HCT116 (cell line): ENCODE data around the gene FAM135A.
"Not testable (repeated sequence)": the region's sequence is repeated elsewhere in the genome, so short reads cannot be mapped to it uniquely, and the experiment has no call there.

Experiments used
- CBX3 ChIP-seq: IDR thresholded peaks from 2 replicates; pipeline ENCODE4 v1.6.1; 2012; ENCODE audit warnings: low read depth
- EZH2 ChIP-seq: fragments of 200-600 bp; sonication (generic); IDR thresholded peaks from 2 replicates; pipeline ENCODE4 v1.6.1; 2017; ENCODE audit warnings: antibody characterized with exemption, mixed run types
- JUND ChIP-seq: IDR thresholded peaks from 2 replicates; pipeline ENCODE4 v1.6.1; 2012
- POLR2A ChIP-seq: IDR thresholded peaks from 2 replicates; pipeline ENCODE4 v1.7.0; 2011; ENCODE audit warnings: borderline replicate concordance; ENCODE audit not compliant: insufficient read depth, insufficient read length; ENCODE audit errors: extremely low read depth
- RAD21 ChIP-seq: IDR thresholded peaks from 2 replicates; pipeline ENCODE4 v1.6.1; 2012; ENCODE audit warnings: low read depth, mild to moderate bottlenecking
- SIN3A ChIP-seq: IDR thresholded peaks from 2 replicates; pipeline ENCODE4 v1.6.1; 2012; ENCODE audit warnings: low read depth
- SRF ChIP-seq: IDR thresholded peaks from 2 replicates; pipeline ENCODE4 v1.6.1; 2012; ENCODE audit warnings: low read depth
- ZNF274 ChIP-seq: fragments of 200-500 bp; sonication (Bioruptor generic); IDR thresholded peaks from 2 replicates; pipeline ENCODE4 v1.6.1; 2014; ENCODE audit warnings: mild to moderate bottlenecking, low read depth, low read length, inconsistent platforms
- TF ChIP-seq, protein P1 (sequence below), 3 experiments: fragments of 200-600 bp in 1 of 3; sonication (generic) in 1 of 3; IDR thresholded peaks in 2 of 3; conservative IDR thresholded peaks in 1 of 3; 2 replicates each; pipeline ENCODE4 v1.5.1; 2012 to 2017; ENCODE audit warnings: low read depth in 2 of 3, low read length in 2 of 3, antibody characterized with exemption in 1 of 3, borderline replicate concordance in 1 of 3, control low read depth in 1 of 3, mild to moderate bottlenecking in 1 of 3, mixed read lengths in 1 of 3, mixed run types in 1 of 3, moderate library complexity in 1 of 3; ENCODE audit not compliant: insufficient read depth in 1 of 3
- TF ChIP-seq, protein P2 (sequence below): IDR thresholded peaks from 2 replicates; pipeline ENCODE4 v1.6.1; 2011; ENCODE audit warnings: mild to moderate bottlenecking, low read length, moderate library complexity; ENCODE audit not compliant: insufficient replicate concordance; ENCODE audit errors: extremely low read depth

DNA sequence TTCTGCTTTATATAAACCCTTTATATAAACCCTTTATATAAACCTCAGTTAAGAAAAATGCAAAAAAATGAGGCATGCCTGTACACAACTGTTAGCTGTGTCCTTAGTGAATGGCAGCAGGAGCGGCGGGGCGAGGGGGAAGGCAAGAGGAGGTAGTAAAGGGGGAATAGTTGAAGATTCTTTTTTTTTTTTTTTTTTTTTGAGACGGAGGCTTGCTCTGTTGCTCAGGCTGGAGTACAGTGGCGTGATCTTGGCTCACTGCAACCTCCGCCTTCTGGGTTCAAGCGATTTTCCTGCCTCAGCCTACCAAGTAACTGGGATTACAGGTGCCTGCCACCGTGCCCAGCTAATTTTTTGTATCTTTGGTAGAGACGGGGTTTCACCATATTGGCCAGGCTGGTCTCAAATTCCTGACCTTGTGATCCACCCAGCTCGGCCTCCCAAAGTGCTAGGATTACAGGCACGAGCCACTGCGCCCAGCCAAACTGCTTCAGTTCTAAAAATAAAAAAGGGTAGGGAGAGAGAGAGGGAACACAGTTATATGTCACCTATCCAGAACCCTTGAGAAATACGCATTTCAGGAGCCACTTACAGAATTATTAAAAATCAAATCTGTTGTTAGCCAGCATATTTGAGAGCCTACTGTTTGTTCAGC lies 139.1 kb downstream of the FAM135A start:
- TF ChIP-seq POLR2A, EZH2, ZNF274, JUND, RAD21, CBX3, SIN3A, SRF: not testable (repeated sequence)
- TF ChIP-seq, protein P1, sequence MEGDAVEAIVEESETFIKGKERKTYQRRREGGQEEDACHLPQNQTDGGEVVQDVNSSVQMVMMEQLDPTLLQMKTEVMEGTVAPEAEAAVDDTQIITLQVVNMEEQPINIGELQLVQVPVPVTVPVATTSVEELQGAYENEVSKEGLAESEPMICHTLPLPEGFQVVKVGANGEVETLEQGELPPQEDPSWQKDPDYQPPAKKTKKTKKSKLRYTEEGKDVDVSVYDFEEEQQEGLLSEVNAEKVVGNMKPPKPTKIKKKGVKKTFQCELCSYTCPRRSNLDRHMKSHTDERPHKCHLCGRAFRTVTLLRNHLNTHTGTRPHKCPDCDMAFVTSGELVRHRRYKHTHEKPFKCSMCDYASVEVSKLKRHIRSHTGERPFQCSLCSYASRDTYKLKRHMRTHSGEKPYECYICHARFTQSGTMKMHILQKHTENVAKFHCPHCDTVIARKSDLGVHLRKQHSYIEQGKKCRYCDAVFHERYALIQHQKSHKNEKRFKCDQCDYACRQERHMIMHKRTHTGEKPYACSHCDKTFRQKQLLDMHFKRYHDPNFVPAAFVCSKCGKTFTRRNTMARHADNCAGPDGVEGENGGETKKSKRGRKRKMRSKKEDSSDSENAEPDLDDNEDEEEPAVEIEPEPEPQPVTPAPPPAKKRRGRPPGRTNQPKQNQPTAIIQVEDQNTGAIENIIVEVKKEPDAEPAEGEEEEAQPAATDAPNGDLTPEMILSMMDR (IDR thresholded peaks at IDR 0.05 in 2 of 3, conservative IDR thresholded peaks at IDR 0.05 in 1 of 3; ENCODE audit: borderline replicate concordance in 1 of 3, insufficient read depth in 1 of 3, low read depth in 2 of 3, low read length in 2 of 3): not testable (repeated sequence)
- TF ChIP-seq, protein P2, sequence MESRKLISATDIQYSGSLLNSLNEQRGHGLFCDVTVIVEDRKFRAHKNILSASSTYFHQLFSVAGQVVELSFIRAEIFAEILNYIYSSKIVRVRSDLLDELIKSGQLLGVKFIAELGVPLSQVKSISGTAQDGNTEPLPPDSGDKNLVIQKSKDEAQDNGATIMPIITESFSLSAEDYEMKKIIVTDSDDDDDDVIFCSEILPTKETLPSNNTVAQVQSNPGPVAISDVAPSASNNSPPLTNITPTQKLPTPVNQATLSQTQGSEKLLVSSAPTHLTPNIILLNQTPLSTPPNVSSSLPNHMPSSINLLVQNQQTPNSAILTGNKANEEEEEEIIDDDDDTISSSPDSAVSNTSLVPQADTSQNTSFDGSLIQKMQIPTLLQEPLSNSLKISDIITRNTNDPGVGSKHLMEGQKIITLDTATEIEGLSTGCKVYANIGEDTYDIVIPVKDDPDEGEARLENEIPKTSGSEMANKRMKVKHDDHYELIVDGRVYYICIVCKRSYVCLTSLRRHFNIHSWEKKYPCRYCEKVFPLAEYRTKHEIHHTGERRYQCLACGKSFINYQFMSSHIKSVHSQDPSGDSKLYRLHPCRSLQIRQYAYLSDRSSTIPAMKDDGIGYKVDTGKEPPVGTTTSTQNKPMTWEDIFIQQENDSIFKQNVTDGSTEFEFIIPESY: not testable (repeated sequence)
